Measurements from ENCODE around the gene SLC12A8.
"Not testable (repeated sequence)": the region's sequence is repeated elsewhere in the genome, so short reads cannot be mapped to it uniquely, and the experiment has no call there.

Gene SLC12A8

GRCh38 chr3:125108833-125109535, 103.6 kb downstream of the SLC12A8 start:
- DNase-seq = no peak

GRCh38 chr3:125107861-125108567, 104.5 kb downstream of the SLC12A8 start:
- DNase-seq = no peak

GRCh38 chr3:125107363-125107762, 105.2 kb downstream of the SLC12A8 start:
- no peak for DNase-seq

GRCh38 chr3:125105116-125105515, 107.4 kb downstream of the SLC12A8 start:
- DNase-seq = no peak

- no peak for DNase-seq
Measured at GRCh38 chr3:125104639-125105038, 107.9 kb downstream of the SLC12A8 start.

GRCh38 chr3:125103406-125103805, 109.1 kb downstream of the SLC12A8 start:
- no peak for DNase-seq

- DNase-seq = no peak
Measured at GRCh38 chr3:125102470-125102869, 110.1 kb downstream of the SLC12A8 start.

GRCh38 chr3:125098611-125099291, 113.8 kb downstream of the SLC12A8 start:
- no peak for DNase-seq

- DNase-seq = no peak
Measured at GRCh38 chr3:125090649-125091048, 121.9 kb downstream of the SLC12A8 start.

GRCh38 chr3:125087768-125088391, 124.7 kb downstream of the SLC12A8 start:
- no peak for DNase-seq

- no peak for DNase-seq
Measured at GRCh38 chr3:125085166-125085565, 127.4 kb downstream of the SLC12A8 start.

GRCh38 chr3:125083776-125084175, 128.8 kb downstream of the SLC12A8 start:
- DNase-seq = no peak

GRCh38 chr3:125082339-125082738, 130.2 kb downstream of the SLC12A8 start:
- DNase-seq = not testable (repeated sequence)

- no peak for DNase-seq
Measured at GRCh38 chr3:125080077-125080476, 132.5 kb downstream of the SLC12A8 start.

- no peak for DNase-seq
Measured at GRCh38 chr3:125079675-125080045, 132.9 kb downstream of the SLC12A8 start.

GRCh38 chr3:125078951-125079674, 133.4 kb downstream of the SLC12A8 start:
- DNase-seq = no peak

- DNase-seq = no peak
Measured at GRCh38 chr3:125077864-125078263, 134.7 kb downstream of the SLC12A8 start.

GRCh38 chr3:125076464-125076863, 136.1 kb downstream of the SLC12A8 start:
- DNase-seq = no peak

- DNase-seq = no peak
Measured at GRCh38 chr3:125075738-125076137, 136.8 kb downstream of the SLC12A8 start.

GRCh38 chr3:125073390-125073905, 139.1 kb downstream of the SLC12A8 start:
- DNase-seq = no peak

GRCh38 chr3:125072749-125073389, 139.7 kb downstream of the SLC12A8 start:
- DNase-seq = no peak

GRCh38 chr3:125072301-125072700, 140.2 kb downstream of the SLC12A8 start:
- DNase-seq = no peak

All from NCI-H2107 (cell line).